IMR-90 (cell line): Measurements from ENCODE around the gene TGFBI. TPM values are rescaled to one million over a fixed set of nuclear protein-coding genes. Genes with fewer than 3 reads are reported as not detected.
A peak's percentile ranks its signal among the peaks of the same experiment; 100 is the strongest.

Source experiments
- ATAC-seq: fragments of 200-7000 bp; cut with Tn5 transposase; 2 replicates; pipeline ENCODE4 v1.9.1; 2020; ENCODE audit warnings: low read depth, mild to moderate bottlenecking, moderate library complexity
- BruUV-seq: library from RNA; stranded (reverse); fragments of 400-500 nt; replicated peaks from 2 replicates; lab custom pipeline; 2021; lab: Mats Ljungman, UMichigan
- CTCF ChIA-PET: fragments of 300-600 bp; formaldehyde crosslinking; extraction: SDS; loops from one replicate; lab custom pipeline; 2021; ENCODE audit warnings: antibody characterized with exemption; lab: Yijun Ruan, JAX
- POLR2A ChIA-PET: fragments of 300-600 bp; sonication (Branson Sonifier 250); formaldehyde crosslinking; loops from one replicate; lab custom pipeline; 2022; ENCODE audit warnings: antibody characterized with exemption; ENCODE audit not compliant: unreplicated experiment; lab: Charles Lee
- DNase-seq: peaks from one replicate; pipeline ENCODE4 v3.0.0; 2013
- H2AFZ ChIP-seq: replicated peaks from 2 replicates; pipeline ENCODE3; 2013; ENCODE audit warnings: low read length, mild to moderate bottlenecking; ENCODE audit not compliant: poor library complexity
- H2AK5ac ChIP-seq: 2 replicates; pipeline ENCODE4 v1.6.1; 2013; ENCODE audit warnings: low read depth, low read length, inconsistent platforms
- H2AK9ac ChIP-seq: replicated peaks from 2 replicates; pipeline ENCODE3; 2013; ENCODE audit warnings: mild to moderate bottlenecking, low read depth, low read length, moderate library complexity; ENCODE audit not compliant: poor library complexity
- H2BK120ac ChIP-seq: 2 replicates; pipeline ENCODE4 v1.6.1; 2013; ENCODE audit warnings: low read depth, low read length, inconsistent platforms
- H2BK15ac ChIP-seq: 3 replicates; pipeline ENCODE4 v1.6.1; 2013; ENCODE audit warnings: low read depth, low read length, inconsistent platforms
- H2BK20ac ChIP-seq: 2 replicates; pipeline ENCODE4 v1.6.1; 2013; ENCODE audit warnings: low read depth, mild to moderate bottlenecking, inconsistent platforms, low read length, moderate library complexity
- H2BK5ac ChIP-seq: 2 replicates; pipeline ENCODE4 v1.6.1; 2013; ENCODE audit warnings: mild to moderate bottlenecking, low read depth, low read length, inconsistent platforms; ENCODE audit not compliant: poor library complexity, severe bottlenecking
- H3K14ac ChIP-seq: replicated peaks from 2 replicates; pipeline ENCODE4 v1.6.1; 2013; ENCODE audit warnings: low read depth, low read length, inconsistent platforms
- H3K18ac ChIP-seq: 2 replicates; pipeline ENCODE4 v1.6.1; 2013; ENCODE audit warnings: low read depth, low read length, control low read depth
- H3K23ac ChIP-seq: 2 replicates; pipeline ENCODE4 v1.6.1; 2013; ENCODE audit warnings: low read depth, low read length, inconsistent platforms
- H3K27ac ChIP-seq: 2 replicates; pipeline ENCODE4 v1.5.1; 2013; ENCODE audit warnings: mild to moderate bottlenecking, control low read depth, low read length; ENCODE audit not compliant: insufficient read depth
- H3K27me3 ChIP-seq: 2 replicates; pipeline ENCODE4 v1.6.1; 2013; ENCODE audit warnings: low read length; ENCODE audit not compliant: control insufficient read depth, insufficient read depth
- H3K36me3 ChIP-seq: 2 replicates; pipeline ENCODE4 v1.6.1; 2013; ENCODE audit warnings: low read length, mixed read lengths; ENCODE audit not compliant: control insufficient read depth, insufficient read depth
- H3K4ac ChIP-seq: 2 replicates; pipeline ENCODE4 v1.6.1; 2013; ENCODE audit warnings: low read depth, low read length, inconsistent platforms
- H3K4me1 ChIP-seq: 2 replicates; pipeline ENCODE4 v1.6.1; 2013; ENCODE audit warnings: low read length, mixed read lengths; ENCODE audit not compliant: control insufficient read depth, insufficient read depth
- H3K4me2 ChIP-seq: 2 replicates; pipeline ENCODE4 v1.6.1; 2013; ENCODE audit warnings: low read depth, mild to moderate bottlenecking, control low read depth, low read length, moderate library complexity
- H3K4me3 ChIP-seq: 2 replicates; pipeline ENCODE4 v1.5.1; 2013; ENCODE audit warnings: low read depth, mild to moderate bottlenecking, control low read depth, low read length, moderate library complexity; ENCODE audit not compliant: insufficient read depth
- H3K56ac ChIP-seq: 2 replicates; pipeline ENCODE4 v1.6.1; 2013; ENCODE audit warnings: low read length, inconsistent platforms; ENCODE audit not compliant: insufficient read depth; ENCODE audit errors: extremely low read depth
- H3K79me1 ChIP-seq, 2 experiments: 2 replicates each; pipeline ENCODE4 v1.6.1; 2013; ENCODE audit warnings: low read length in 2 of 2, inconsistent platforms in 1 of 2, low read depth in 1 of 2
- H3K9ac ChIP-seq: 2 replicates; pipeline ENCODE4 v1.6.1; 2013; ENCODE audit warnings: low read depth, low read length, control low read depth
- H3K9me1 ChIP-seq: 2 replicates; pipeline ENCODE4 v1.6.1; 2013; ENCODE audit warnings: low read length, inconsistent platforms; ENCODE audit not compliant: insufficient read depth
- H3K9me3 ChIP-seq: 2 replicates; pipeline ENCODE4 v1.6.1; 2013; ENCODE audit warnings: low read length; ENCODE audit not compliant: control insufficient read depth, insufficient read depth
- H4K20me1 ChIP-seq: 2 replicates; pipeline ENCODE4 v1.6.1; 2013; ENCODE audit warnings: low read length, inconsistent platforms; ENCODE audit not compliant: insufficient read depth
- H4K5ac ChIP-seq: 2 replicates; pipeline ENCODE4 v1.6.1; 2013; ENCODE audit warnings: mild to moderate bottlenecking, low read depth, low read length, control low read depth
- H4K8ac ChIP-seq, 2 experiments: 2 replicates each; pipeline ENCODE4 v1.6.1; 2013; ENCODE audit warnings: low read depth in 2 of 2, low read length in 2 of 2, control low read depth in 1 of 2, inconsistent platforms in 1 of 2
- H4K91ac ChIP-seq: 2 replicates; pipeline ENCODE4 v1.6.1; 2013; ENCODE audit warnings: low read depth, low read length, inconsistent platforms; ENCODE audit not compliant: insufficient read depth
- CHD1 ChIP-seq: IDR thresholded peaks from 2 replicates; pipeline ENCODE4 v1.6.1; 2012; ENCODE audit warnings: low read depth, low read length, improper control_type of control experiment
- FOS ChIP-seq: fragments of 150-350 bp; IDR thresholded peaks from 2 replicates; pipeline ENCODE4 v1.6.1; 2016; ENCODE audit warnings: low read depth, low read length
- MAZ ChIP-seq: IDR thresholded peaks from 2 replicates; pipeline ENCODE4 v1.6.1; 2012; ENCODE audit warnings: low read depth, mild to moderate bottlenecking, low read length, improper control_type of control experiment, moderate library complexity, borderline replicate concordance
- WGBS, 2 experiments: methylation state at CpG; one replicate each; pipeline versions ENCODE4 v1.1.5 to v1.1.7; 2013; ENCODE audit warnings: missing lambda C conversion rate in 2 of 2; ENCODE audit not compliant: insufficient read length in 1 of 2; ENCODE audit errors: extremely low coverage in 2 of 2; 5-methylcytosine and 5-hydroxymethylcytosine counted together
- dilution Hi-C: fragments of 300-500 bp; cut with HindIII; formaldehyde crosslinking; loops from one replicate; pipeline ENCODE4 v1.14.3; 2018; ENCODE audit warnings: low sequenced_read_pairs; ENCODE audit not compliant: unreplicated experiment
- in situ Hi-C: fragments of 300-500 bp; cut with MboI; formaldehyde crosslinking; loops from 3 replicates; pipeline ENCODE4 v1.14.3; 2019; ENCODE audit warnings: low sequenced_read_pairs, inconsistent platforms, mixed read lengths
- intact Hi-C: fragments of 100-400 bp; cut with micrococcal nuclease; formaldehyde crosslinking; loops from 2 replicates; pipeline ENCODE4 v1.10.0; 2022
- polyA plus RNA-seq, 3 experiments: library from polyadenylated mRNA; depleted of rRNA; stranded (reverse); fragments of >200 nt; gene quantifications; 2 replicates each; pipeline ENCODE4 v1.2.3, GENCODE V29; 2012; ENCODE audit warnings: low replicate concordance in 1 of 3
- total RNA-seq: library from RNA; depleted of rRNA; stranded (reverse); fragments of >200 nt; gene quantifications from 2 replicates; pipeline ENCODE4 v1.2.3, GENCODE V29; 2012

Gene TGFBI
- total and polyA plus RNA-seq, 2 of the 4 experiments (the other 2 are of a cell fraction), result 618 to 1,551 TPM

DNA sequence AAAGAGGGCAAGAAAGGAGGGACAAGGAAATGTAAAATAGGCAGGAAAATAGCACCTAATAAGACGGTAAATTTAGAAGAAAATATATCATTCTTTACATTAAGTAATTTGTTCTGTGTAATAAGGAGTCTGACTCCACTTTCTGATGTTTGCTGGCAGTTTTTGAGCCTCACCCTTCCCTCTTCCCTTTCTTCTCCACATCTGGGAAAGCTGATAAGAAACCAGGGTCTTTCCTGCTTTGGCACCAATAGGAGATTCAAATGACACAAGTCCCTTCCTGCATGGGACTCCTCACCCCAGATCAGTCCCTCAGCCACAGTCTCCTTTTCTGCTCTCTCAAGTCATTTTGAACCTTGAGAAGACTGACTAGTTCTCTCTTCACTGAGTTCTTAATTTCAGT lies 42.8 kb upstream of the TGFBI start:
- Histone ChIP-seq H2AK5ac (peak overlapping the region; percentile 27; the same call in 1 of the 2 replicates), H4K20me1 (no peaks in the 10 kb centered on the region), H3K23ac (no peak overlapping the region), H3K4me2 (no peak overlapping the region), H2BK5ac (peak overlapping the region; percentile 42), H3K4me1 (peaks cover 13% of the 10 kb centered on the region; the same call in 1 of the 2 replicates), H4K8ac (no peak overlapping the region), H3K79me1 (no peaks in the 10 kb centered on the region), H3K9me3 (no peaks in the 10 kb centered on the region), H3K27me3 (no peaks in the 10 kb centered on the region), H3K9me1 (no peaks in the 10 kb centered on the region; the same call in 1 of the 2 replicates), H3K56ac (no peak overlapping the region), H4K5ac (peak overlapping the region; percentile 35; the same call in 1 of the 2 replicates), H3K36me3 (no peaks in the 10 kb centered on the region), H3K9ac (no peak overlapping the region), H3K4me3 (no peak overlapping the region), H3K14ac (no peak overlapping the region), H2BK120ac (peak overlapping the region; percentile 68; the same call in 1 of the 2 replicates), H4K91ac (no peak overlapping the region), H3K27ac (no peak overlapping the region), H2BK20ac (no peak overlapping the region; the same call in 1 of the 2 replicates), H2AFZ (no peak overlapping the region), H3K18ac (peak overlapping the region; percentile 95), H2AK9ac (no peak overlapping the region), H2BK15ac (peak overlapping the region; percentile 41; the same call in 1 of the 3 replicates), H3K4ac (peak overlapping the region; percentile 37; the same call in 1 of the 2 replicates)
- ChIA-PET POLR2A (no interaction called here), CTCF (interaction anchor here (1.2 kb wide), 1 partner anchor 32 kb away, joined by 3 read pairs; no protein-coding TSS in a partner anchor)
- no TSS peak for BruUV-seq
- ATAC-seq (no peak), DNase-seq (no peak)
- TF ChIP-seq FOS, result no peak
- no peak for TF ChIP-seq CHD1
- no peak for TF ChIP-seq MAZ
- dilution Hi-C loops (no loop called here), intact Hi-C loops (loop anchor here (5.0 kb wide), 1 partner anchor 41 kb away; the partner anchor contains the start of gene TGFBI), in situ Hi-C loops (no loop called here)
- no CpG with 5 or more reads among the region's 1 CpG for WGBS, 2 experiments
